ENCODE measurements around the gene ROBO3. TPM values are rescaled to one million over a fixed set of nuclear protein-coding genes. Genes with fewer than 3 reads are reported as not detected.

ROBO3 gene
- total and polyA plus RNA-seq, 2 of the 8 experiments (the other 6 are each of a cell fraction or from before 2014, with no cell fraction given), result 12.1 to 24.6 TPM

DNA sequence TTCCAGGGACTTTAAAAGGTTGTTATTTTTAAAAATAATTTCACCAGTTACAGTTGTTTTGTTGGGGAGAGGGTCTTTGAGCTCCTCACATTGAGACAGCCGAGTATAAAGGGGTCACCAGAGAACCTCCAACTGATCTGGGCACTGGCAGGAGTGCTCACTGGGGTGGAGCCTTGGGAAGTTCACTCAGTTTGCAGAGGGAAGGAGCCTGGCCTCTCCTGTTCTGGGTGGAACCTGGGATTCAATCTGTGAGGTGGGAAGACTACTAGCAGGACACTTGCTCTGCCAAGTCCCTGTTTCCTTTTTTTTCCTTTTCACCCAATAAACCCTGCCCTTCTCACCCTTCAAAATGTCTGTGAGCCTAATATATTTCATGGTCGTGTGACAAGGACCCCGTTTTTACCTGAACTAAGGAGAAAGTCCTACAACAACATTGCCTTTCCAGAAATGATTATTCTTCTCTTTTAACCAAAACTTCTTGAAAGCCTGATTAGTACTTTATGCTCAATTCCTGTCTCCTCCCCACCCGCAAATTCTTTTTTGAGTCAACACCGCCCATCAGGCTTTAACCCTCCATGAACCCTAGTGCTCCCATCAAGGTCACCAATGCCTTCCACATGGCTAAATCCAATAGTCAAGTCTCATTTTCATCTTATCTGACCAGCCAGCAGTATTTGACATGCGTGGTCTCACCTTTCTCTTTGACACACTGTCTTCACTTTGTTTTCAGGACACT is 43.1 kb upstream of the ROBO3 start (continued):
- TF ChIP-seq, protein P1, sequence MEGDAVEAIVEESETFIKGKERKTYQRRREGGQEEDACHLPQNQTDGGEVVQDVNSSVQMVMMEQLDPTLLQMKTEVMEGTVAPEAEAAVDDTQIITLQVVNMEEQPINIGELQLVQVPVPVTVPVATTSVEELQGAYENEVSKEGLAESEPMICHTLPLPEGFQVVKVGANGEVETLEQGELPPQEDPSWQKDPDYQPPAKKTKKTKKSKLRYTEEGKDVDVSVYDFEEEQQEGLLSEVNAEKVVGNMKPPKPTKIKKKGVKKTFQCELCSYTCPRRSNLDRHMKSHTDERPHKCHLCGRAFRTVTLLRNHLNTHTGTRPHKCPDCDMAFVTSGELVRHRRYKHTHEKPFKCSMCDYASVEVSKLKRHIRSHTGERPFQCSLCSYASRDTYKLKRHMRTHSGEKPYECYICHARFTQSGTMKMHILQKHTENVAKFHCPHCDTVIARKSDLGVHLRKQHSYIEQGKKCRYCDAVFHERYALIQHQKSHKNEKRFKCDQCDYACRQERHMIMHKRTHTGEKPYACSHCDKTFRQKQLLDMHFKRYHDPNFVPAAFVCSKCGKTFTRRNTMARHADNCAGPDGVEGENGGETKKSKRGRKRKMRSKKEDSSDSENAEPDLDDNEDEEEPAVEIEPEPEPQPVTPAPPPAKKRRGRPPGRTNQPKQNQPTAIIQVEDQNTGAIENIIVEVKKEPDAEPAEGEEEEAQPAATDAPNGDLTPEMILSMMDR (IDR thresholded peaks at IDR 0.05; ENCODE audit: control extremely low read depth in 1 of 3, insufficient read depth in 1 of 3, low read depth in 1 of 3, low read length in 3 of 3), result no peak
- no peak for TF ChIP-seq BRCA1 (IDR thresholded peaks at IDR 0.05; ENCODE audit: low read depth, low read length)
- no peak for TF ChIP-seq HDAC2 (IDR thresholded peaks at IDR 0.05; ENCODE audit: borderline replicate concordance in 1 of 2, low read depth in 2 of 2, low read length in 2 of 2)

Measured in H1 (cell line).